Endothelial cell of umbilical vein (primary cell): ENCODE measurements around the gene PDE4C. TPM values are rescaled to one million over a fixed set of nuclear protein-coding genes. Genes with fewer than 3 reads are reported as not detected.

Experiments used
- BruUV-seq: library from RNA; stranded (reverse); fragments of 400-500 nt; replicated peaks from 2 replicates; lab custom pipeline; 2021; lab: Mats Ljungman, UMichigan
- CTCF ChIA-PET: fragments of 300-600, 350-600 bp; sonication (Branson Sonifier 250); formaldehyde crosslinking; loops from one replicate; lab custom pipeline; 2021; ENCODE audit warnings: antibody characterized with exemption, inconsistent platforms; lab: Charles Lee
- POLR2A ChIA-PET: fragments of 300-600, 350-600 bp; sonication (Branson Sonifier 250); formaldehyde crosslinking; loops from one replicate; lab custom pipeline; 2021; ENCODE audit warnings: antibody characterized with exemption, inconsistent platforms; lab: Charles Lee
- DNase-seq: peaks from one replicate; pipeline ENCODE4 v3.0.0-alpha.2; 2011; ENCODE audit warnings: low read depth, low spot score
- FAIRE-seq: peaks from 2 replicates; lab custom pipeline; 2011; peaks lifted over from hg19 to GRCh38; lab: Jason Lieb, UNC
- H2AFZ ChIP-seq: 2 replicates; pipeline ENCODE4 v1.6.0; 2012; ENCODE audit warnings: low read depth, low read length, control low read depth, inconsistent platforms
- H3K27ac ChIP-seq: 2 replicates; pipeline ENCODE4 v1.5.1; 2011; ENCODE audit warnings: low read depth, mild to moderate bottlenecking, control low read depth, low read length, moderate library complexity; ENCODE audit not compliant: insufficient read depth
- H3K27me3 ChIP-seq, 2 experiments: 2 replicates each; pipeline versions ENCODE4 v1.6.0 to v1.6.1; 2011; ENCODE audit warnings: low read length in 2 of 2, mixed read lengths in 1 of 2; ENCODE audit not compliant: control insufficient read depth in 2 of 2, insufficient read depth in 2 of 2
- H3K36me3 ChIP-seq, 2 experiments: 2 replicates in 1 of 2; 3 replicates in 1 of 2; pipeline ENCODE4 v1.5.1; 2011; ENCODE audit warnings: low read length in 2 of 2, mild to moderate bottlenecking in 1 of 2, moderate library complexity in 1 of 2; ENCODE audit not compliant: control insufficient read depth in 2 of 2, insufficient read depth in 2 of 2; ENCODE audit errors: extremely low read depth in 1 of 2
- H3K4me1 ChIP-seq: 3 replicates; pipeline ENCODE4 v1.5.1; 2011; ENCODE audit warnings: mild to moderate bottlenecking, low read length; ENCODE audit not compliant: control insufficient read depth, insufficient read depth; ENCODE audit errors: extremely low read depth
- H3K4me2 ChIP-seq: 2 replicates; pipeline ENCODE4 v1.6.1; 2011; ENCODE audit warnings: low read length, control low read depth, mixed read lengths; ENCODE audit not compliant: insufficient read depth
- H3K4me3 ChIP-seq, 3 experiments: fragments of 200-600 bp in 1 of 3; sonication (generic), shearing (Covaris generic) in 1 of 3; replicated peaks in 1 of 3; 2 replicates each; pipeline ENCODE4 v1.5.1; 2011 to 2016; ENCODE audit warnings: control low read depth in 3 of 3, low read length in 3 of 3, mild to moderate bottlenecking in 2 of 3, inconsistent platforms in 1 of 3, low read depth in 1 of 3, moderate library complexity in 1 of 3; ENCODE audit not compliant: insufficient read depth in 1 of 3
- H3K79me2 ChIP-seq: 2 replicates; pipeline ENCODE4 v1.6.0; 2012; ENCODE audit warnings: low read length, inconsistent platforms; ENCODE audit not compliant: control insufficient read depth, insufficient read depth
- H3K9ac ChIP-seq: replicated peaks from 2 replicates; pipeline ENCODE3; 2011; ENCODE audit warnings: low read length, control low read depth; ENCODE audit not compliant: insufficient read depth; ENCODE audit errors: extremely low read depth
- H3K9me1 ChIP-seq: replicated peaks from 3 replicates; pipeline ENCODE4 v1.6.0; 2011; ENCODE audit warnings: mild to moderate bottlenecking, low read length; ENCODE audit not compliant: control insufficient read depth, insufficient read depth; ENCODE audit errors: extremely low read depth
- H3K9me3 ChIP-seq: replicated peaks from 2 replicates; pipeline ENCODE4 v1.5.1; 2012; ENCODE audit warnings: low read length, inconsistent platforms; ENCODE audit not compliant: control insufficient read depth, insufficient read depth
- H4K20me1 ChIP-seq: replicated peaks from 2 replicates; pipeline ENCODE3; 2011; ENCODE audit warnings: mild to moderate bottlenecking, low read length; ENCODE audit not compliant: control insufficient read depth, insufficient read depth; ENCODE audit errors: extremely low read depth
- CTCF ChIP-seq, 2 donors: IDR thresholded peaks; 1 replicate in 1 of 2; 2 replicates in 1 of 2; pipeline ENCODE4 v1.5.1; 2011; ENCODE audit warnings: low read length in 2 of 2, mild to moderate bottlenecking in 2 of 2, moderate library complexity in 2 of 2, control low read depth in 1 of 2, inconsistent platforms in 1 of 2, low read depth in 1 of 2; ENCODE audit not compliant: insufficient read depth in 1 of 2; ENCODE audit errors: extremely low read depth in 1 of 2
- EZH2 ChIP-seq: IDR thresholded peaks from 2 replicates; pipeline ENCODE4 v1.6.1; 2012; ENCODE audit warnings: borderline replicate concordance, low read depth, mild to moderate bottlenecking, moderate library complexity, low read length, inconsistent platforms; ENCODE audit not compliant: severe bottlenecking
- FOS ChIP-seq: IDR thresholded peaks from 2 replicates; pipeline ENCODE4 v1.6.1; 2011; ENCODE audit warnings: mild to moderate bottlenecking, low read length, moderate library complexity, borderline replicate concordance; ENCODE audit not compliant: insufficient read depth
- GATA2 ChIP-seq: IDR thresholded peaks from 2 replicates; pipeline ENCODE4 v1.7.0; 2011; ENCODE audit warnings: low read depth, mild to moderate bottlenecking, moderate library complexity, mixed read lengths, low read length; ENCODE audit not compliant: insufficient read length, insufficient read depth
- JUN ChIP-seq: IDR thresholded peaks from 2 replicates; pipeline ENCODE4 v1.6.1; 2011; ENCODE audit warnings: borderline replicate concordance, low read depth; ENCODE audit not compliant: insufficient read length, insufficient read depth
- MYC ChIP-seq: IDR thresholded peaks from one replicate; pipeline ENCODE4 v1.6.1; 2011; ENCODE audit warnings: mild to moderate bottlenecking, low read depth, low read length
- POLR2A ChIP-seq: IDR thresholded peaks from 2 replicates; pipeline ENCODE4 v1.6.1; 2012; ENCODE audit warnings: low read depth, mild to moderate bottlenecking, control low read depth, low read length
- POLR2AphosphoS5 ChIP-seq: IDR thresholded peaks from 2 replicates; pipeline ENCODE4 v1.6.1; 2012; ENCODE audit warnings: low read depth, mild to moderate bottlenecking, control low read depth, low read length, moderate library complexity; ENCODE audit not compliant: insufficient read depth
- dilution Hi-C: fragments of 300-500 bp; cut with MboI; formaldehyde crosslinking; loops from one replicate; pipeline ENCODE4 v1.15.0; 2019; ENCODE audit warnings: low sequenced_read_pairs; ENCODE audit not compliant: extremely low pct_ligation_motif_present
- intact Hi-C: fragments of 100-400 bp; cut with micrococcal nuclease; formaldehyde crosslinking; loops from one replicate; pipeline ENCODE4 v1.10.0; 2022
- polyA plus RNA-seq, 4 experiments: library from polyadenylated mRNA; depleted of rRNA in 3 of 4; stranded (reverse) in 3 of 4; unstranded in 1 of 4; fragments of >200 nt; gene quantifications; 2 replicates each; pipeline versions ENCODE4 v1.2.1 to v1.2.3, GENCODE V29; 2011 to 2012; ENCODE audit warnings: missing spikeins in 1 of 4
- total RNA-seq: library from RNA; stranded (reverse); gene quantifications from 2 replicates; pipeline ENCODE4 v1.2.3, GENCODE V29; 2021
- TF ChIP-seq, protein P1 (sequence below): IDR thresholded peaks from 2 replicates; pipeline ENCODE4 v1.6.1; 2011; ENCODE audit not compliant: insufficient read depth, insufficient read length

Gene PDE4C
- total and polyA plus RNA-seq, 2 donors (not counting 3 experiments of a cell fraction or from before 2014, with no cell fraction given): 0.29 to 0.97 TPM

- ChIA-PET CTCF (interaction anchor here (0.5 to 3.8 kb wide), 42 partner anchors 8 to 206 kb away, joined by 3 to 296 read pairs (median 5); partner anchors contain the start of genes GDF15, IQCN, JUND and LSM4), POLR2A (interaction anchor here (1.3 kb wide), 1 partner anchor 73 kb away, joined by 3 read pairs; the partner anchor contains the start of gene JUND)
- Histone ChIP-seq H3K79me2 (no peaks in the 10 kb centered on the region), H3K27me3 (no peaks in the 10 kb centered on the region), H3K4me2 (no peak overlapping the region), H3K9ac (no peak overlapping the region), H3K9me1 (no peaks in the 10 kb centered on the region), H3K4me3 (no peak overlapping the region), H3K36me3 (no peaks in the 10 kb centered on the region), H3K9me3 (no peaks in the 10 kb centered on the region), H3K27ac (no peak overlapping the region), H3K4me1 (peaks cover 7% of the 10 kb centered on the region), H2AFZ (no peak overlapping the region), H4K20me1 (no peaks in the 10 kb centered on the region)
- dilution Hi-C loops (no loop called here), intact Hi-C loops (loop anchor here (1.0 kb wide), 2 partner anchors 43 to 120 kb away; no protein-coding TSS in a partner anchor)
- TF ChIP-seq MYC (no peak), CTCF (IDR thresholded peaks at IDR 0.05; ENCODE audit: extremely low read depth in 1 of 2, insufficient read depth in 1 of 2, low read depth in 1 of 2, low read length in 2 of 2) (peak; percentile 28 to 74)
- FAIRE-seq (no peak), DNase-seq (peak; percentile 29)
- BruUV-seq: no TSS peak
Observed at GRCh38 chr19:18208098-18208951, 17.9 kb downstream of the PDE4C start.

DNA sequence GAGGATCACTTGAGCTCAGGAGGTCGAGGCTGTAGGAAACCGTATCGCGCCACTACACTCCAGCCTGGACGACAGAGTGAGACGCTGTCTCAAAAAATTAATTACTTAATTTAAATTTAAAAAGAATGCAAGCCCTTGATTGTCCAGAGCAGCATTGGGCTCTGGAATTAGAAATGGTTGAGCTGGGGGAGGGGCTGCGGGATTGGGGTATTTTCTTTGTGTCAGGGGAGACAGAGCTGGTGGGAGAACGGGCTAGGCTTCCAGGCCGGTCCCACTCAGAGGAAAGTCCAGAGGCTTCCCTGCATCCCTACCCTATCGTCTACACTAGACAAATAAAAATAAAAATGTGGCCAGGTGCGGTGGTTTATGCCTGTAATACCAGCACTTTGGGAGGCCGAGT is 20.2 kb downstream of the PDE4C start:
- FAIRE-seq (no peak), DNase-seq (no peak)
- Histone ChIP-seq H3K9ac (peak overlapping the region; percentile 35), H3K36me3 (no peaks in the 10 kb centered on the region), H3K79me2 (no peaks in the 10 kb centered on the region), H3K9me3 (no peaks in the 10 kb centered on the region), H2AFZ (no peak overlapping the region), H3K4me1 (peaks cover 10% of the 10 kb centered on the region), H4K20me1 (no peaks in the 10 kb centered on the region), H3K4me2 (no peak overlapping the region), H3K9me1 (no peaks in the 10 kb centered on the region), H3K4me3 (no peak overlapping the region), H3K27me3 (peaks cover 0 to 2% of the 10 kb centered on the region in 2 experiments), H3K27ac (no peak overlapping the region)
- POLR2A ChIA-PET: no interaction called here
- CTCF ChIA-PET: interaction anchor here (1.5 to 3.9 kb wide), 3 partner anchors 46 to 93 kb away, joined by 7 to 45 read pairs (median 26); no protein-coding TSS in a partner anchor
- dilution Hi-C loops (no loop called here), intact Hi-C loops (no loop called here)
- BruUV-seq: no TSS peak
- no peak for TF ChIP-seq GATA2
- TF ChIP-seq POLR2A: no peak
- TF ChIP-seq CTCF (IDR thresholded peaks at IDR 0.05; ENCODE audit: extremely low read depth in 1 of 2, insufficient read depth in 1 of 2, low read depth in 1 of 2, low read length in 2 of 2): no peak
- no peak for TF ChIP-seq MYC
- TF ChIP-seq POLR2AphosphoS5: no peak
- no peak for TF ChIP-seq EZH2
- no peak for TF ChIP-seq FOS
- TF ChIP-seq JUN: no peak
- TF ChIP-seq, protein P1, sequence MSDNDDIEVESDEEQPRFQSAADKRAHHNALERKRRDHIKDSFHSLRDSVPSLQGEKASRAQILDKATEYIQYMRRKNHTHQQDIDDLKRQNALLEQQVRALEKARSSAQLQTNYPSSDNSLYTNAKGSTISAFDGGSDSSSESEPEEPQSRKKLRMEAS: no peak
